GM18508 (cell line): ENCODE results near the gene HINT3.
"Not testable (repeated sequence)": the region's sequence is repeated elsewhere in the genome, so short reads cannot be mapped to it uniquely, and the experiment has no call there.

ENCODE experiments used
- ATAC-seq: cut with Tn5 transposase; IDR thresholded peaks from one replicate; pipeline ENCODE4 v1.9.1; 2021; ENCODE audit warnings: moderate number of reproducible peaks; ENCODE audit not compliant: insufficient read depth, unreplicated experiment

HINT3 gene

GRCh38 chr6:125991653-125992052 lies 35.1 kb downstream of the HINT3 start:
- no peak for ATAC-seq

GRCh38 chr6:125994670-125995488 lies 38.3 kb downstream of the HINT3 start:
- ATAC-seq, result no peak

GRCh38 chr6:125995972-125996580 lies 39.5 kb downstream of the HINT3 start:
- ATAC-seq, result peak; percentile 93

GRCh38 chr6:126002755-126003679 lies 46.4 kb downstream of the HINT3 start:
- no peak for ATAC-seq

GRCh38 chr6:126007800-126008199 lies 51.2 kb downstream of the HINT3 start:
- ATAC-seq, result no peak

- no peak for ATAC-seq
These were observed 53.5 kb downstream of the HINT3 start for GRCh38 chr6:126010040-126010439.

- ATAC-seq, result no peak
These were observed 59.3 kb downstream of the HINT3 start for GRCh38 chr6:126015863-126016262.

- ATAC-seq, result no peak
These were observed 60.0 kb downstream of the HINT3 start for GRCh38 chr6:126016591-126016990.

- no peak for ATAC-seq
These were observed 61.1 kb downstream of the HINT3 start for GRCh38 chr6:126017668-126018067.

- ATAC-seq, result no peak
These were observed 63.9 kb downstream of the HINT3 start for GRCh38 chr6:126020305-126021050.

GRCh38 chr6:126023474-126023873 lies 66.9 kb downstream of the HINT3 start:
- not testable (repeated sequence) for ATAC-seq

- no peak for ATAC-seq
These were observed 69.4 kb downstream of the HINT3 start for GRCh38 chr6:126026001-126026400.

GRCh38 chr6:126027601-126028000 lies 71.0 kb downstream of the HINT3 start:
- ATAC-seq, result no peak
